ENCODE results near the gene ACTL9.

Gene ACTL9

DNA sequence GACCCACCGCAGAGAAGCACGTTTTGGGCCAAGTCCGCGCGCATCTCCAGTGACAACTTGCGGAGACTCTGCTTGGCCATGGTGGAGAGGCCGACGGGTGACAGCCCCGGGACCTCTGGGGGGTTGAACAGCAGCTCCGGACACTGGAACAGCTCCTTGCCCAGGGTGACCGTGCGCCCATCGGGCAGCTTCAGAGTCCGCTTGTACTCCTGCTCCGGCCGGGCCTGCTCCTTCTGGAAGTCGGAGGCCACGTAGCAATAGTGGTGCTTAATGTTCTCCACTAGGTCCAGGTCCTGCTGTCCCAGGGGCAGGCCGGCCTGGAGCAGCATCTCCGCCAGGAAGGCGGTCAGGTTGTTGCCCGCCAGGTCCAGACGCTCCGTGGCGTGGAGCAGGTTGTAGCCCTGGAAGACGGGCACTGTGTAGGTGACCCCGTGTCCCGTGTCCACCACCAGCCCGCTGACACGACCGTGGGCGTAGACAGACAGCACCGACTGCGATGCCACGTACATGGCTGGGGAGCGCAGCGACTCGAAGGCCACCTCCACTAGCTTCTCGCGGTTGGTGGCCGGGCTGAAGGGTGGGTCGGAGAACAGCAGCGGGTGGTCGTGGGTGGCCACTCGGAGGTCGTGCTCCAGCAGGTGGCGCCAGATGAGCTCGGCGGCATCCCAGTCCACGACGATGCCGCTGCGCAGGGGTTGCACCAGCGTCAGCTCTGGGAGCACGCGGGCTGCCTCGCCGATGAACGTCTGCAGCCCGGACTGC, 743 bp downstream of the ACTL9 start:
- TF ChIP-seq, protein P1, sequence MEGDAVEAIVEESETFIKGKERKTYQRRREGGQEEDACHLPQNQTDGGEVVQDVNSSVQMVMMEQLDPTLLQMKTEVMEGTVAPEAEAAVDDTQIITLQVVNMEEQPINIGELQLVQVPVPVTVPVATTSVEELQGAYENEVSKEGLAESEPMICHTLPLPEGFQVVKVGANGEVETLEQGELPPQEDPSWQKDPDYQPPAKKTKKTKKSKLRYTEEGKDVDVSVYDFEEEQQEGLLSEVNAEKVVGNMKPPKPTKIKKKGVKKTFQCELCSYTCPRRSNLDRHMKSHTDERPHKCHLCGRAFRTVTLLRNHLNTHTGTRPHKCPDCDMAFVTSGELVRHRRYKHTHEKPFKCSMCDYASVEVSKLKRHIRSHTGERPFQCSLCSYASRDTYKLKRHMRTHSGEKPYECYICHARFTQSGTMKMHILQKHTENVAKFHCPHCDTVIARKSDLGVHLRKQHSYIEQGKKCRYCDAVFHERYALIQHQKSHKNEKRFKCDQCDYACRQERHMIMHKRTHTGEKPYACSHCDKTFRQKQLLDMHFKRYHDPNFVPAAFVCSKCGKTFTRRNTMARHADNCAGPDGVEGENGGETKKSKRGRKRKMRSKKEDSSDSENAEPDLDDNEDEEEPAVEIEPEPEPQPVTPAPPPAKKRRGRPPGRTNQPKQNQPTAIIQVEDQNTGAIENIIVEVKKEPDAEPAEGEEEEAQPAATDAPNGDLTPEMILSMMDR (IDR thresholded peaks at IDR 0.05; ENCODE audit: extremely low read depth, insufficient read depth, missing control alignments), result peak; percentile 8
- in situ Hi-C loops (cut with MboI; ENCODE audit: low pct_unique_long_range_greater_than_20kb, low sequenced_read_pairs, unreplicated experiment), result no loop called here
- no peak for DNase-seq (ENCODE audit: low spot score)

DNA sequence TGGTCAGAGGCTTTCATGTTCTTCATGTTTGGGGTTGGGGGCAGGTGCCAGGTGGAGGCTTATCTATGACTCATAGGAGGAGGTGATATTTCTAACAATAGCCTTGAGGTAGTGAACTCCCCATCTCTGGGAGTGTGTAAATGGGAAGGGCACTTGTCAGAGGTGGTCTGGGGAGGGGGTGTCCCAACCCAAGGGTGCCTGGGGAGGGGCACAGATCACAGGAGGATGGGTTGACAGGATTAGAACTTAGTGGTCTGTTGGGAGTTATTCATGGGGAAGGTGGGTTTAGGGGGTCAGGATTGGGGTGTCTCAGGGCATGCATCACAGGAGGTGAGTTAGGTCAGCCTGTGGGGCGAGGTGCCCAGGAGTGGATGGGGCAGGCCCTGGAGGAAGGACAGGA, 1.6 kb downstream of the ACTL9 start:
- TF ChIP-seq, protein P1 (IDR thresholded peaks at IDR 0.05; ENCODE audit: extremely low read depth, insufficient read depth, missing control alignments), result no peak
- in situ Hi-C loops (cut with MboI; ENCODE audit: low pct_unique_long_range_greater_than_20kb, low sequenced_read_pairs, unreplicated experiment), result no loop called here
- DNase-seq (ENCODE audit: low spot score), result no peak

DNA sequence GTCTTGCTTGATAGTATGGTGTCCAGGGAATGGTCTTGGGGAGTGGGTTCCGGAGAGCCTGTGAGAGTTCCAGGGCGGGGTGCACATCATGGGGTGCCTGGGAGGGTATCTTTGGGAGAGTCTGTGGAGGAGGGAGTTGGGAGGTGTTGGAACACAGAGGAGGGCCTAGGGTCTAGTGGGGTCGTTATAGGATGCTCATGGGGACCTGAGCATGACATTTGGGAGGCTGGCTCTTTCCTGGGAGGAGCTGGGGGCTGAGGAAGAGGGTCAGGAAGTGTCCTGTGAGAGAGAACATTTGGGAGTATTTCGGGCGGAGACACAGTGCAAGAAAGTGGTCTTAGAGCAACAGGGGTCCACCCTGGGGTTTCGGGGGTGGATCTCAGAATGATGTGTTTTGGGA, 2.7 kb downstream of the ACTL9 start:
- DNase-seq (ENCODE audit: low spot score), result no peak
- TF ChIP-seq, protein P1 (IDR thresholded peaks at IDR 0.05; ENCODE audit: extremely low read depth, insufficient read depth, missing control alignments), result no peak
- in situ Hi-C loops (cut with MboI; ENCODE audit: low pct_unique_long_range_greater_than_20kb, low sequenced_read_pairs, unreplicated experiment), result no loop called here

DNA sequence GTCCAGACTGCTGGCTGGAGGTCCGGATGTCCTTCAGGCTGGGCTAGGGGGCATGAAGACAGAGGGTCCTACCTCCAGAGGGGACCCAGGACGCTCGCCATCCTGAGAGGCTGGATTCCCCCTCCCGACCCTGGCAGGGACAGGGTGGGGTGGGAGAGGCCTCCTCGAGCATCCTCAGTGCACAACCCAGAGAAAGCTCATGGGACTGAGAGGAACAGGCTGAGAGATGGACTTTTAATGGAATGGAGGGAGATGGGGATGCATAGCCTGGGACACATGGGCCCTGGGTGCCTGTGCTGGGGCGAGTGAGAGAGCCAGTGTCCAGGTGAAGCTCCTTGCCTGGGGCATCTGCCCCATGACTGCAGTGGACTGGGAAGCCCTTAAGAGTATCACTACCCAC, 3.1 kb downstream of the ACTL9 start:
- TF ChIP-seq, protein P1 (IDR thresholded peaks at IDR 0.05; ENCODE audit: extremely low read depth, insufficient read depth, missing control alignments), result no peak
- in situ Hi-C loops (cut with MboI; ENCODE audit: low pct_unique_long_range_greater_than_20kb, low sequenced_read_pairs, unreplicated experiment), result no loop called here
- DNase-seq (ENCODE audit: low spot score), result no peak

DNA sequence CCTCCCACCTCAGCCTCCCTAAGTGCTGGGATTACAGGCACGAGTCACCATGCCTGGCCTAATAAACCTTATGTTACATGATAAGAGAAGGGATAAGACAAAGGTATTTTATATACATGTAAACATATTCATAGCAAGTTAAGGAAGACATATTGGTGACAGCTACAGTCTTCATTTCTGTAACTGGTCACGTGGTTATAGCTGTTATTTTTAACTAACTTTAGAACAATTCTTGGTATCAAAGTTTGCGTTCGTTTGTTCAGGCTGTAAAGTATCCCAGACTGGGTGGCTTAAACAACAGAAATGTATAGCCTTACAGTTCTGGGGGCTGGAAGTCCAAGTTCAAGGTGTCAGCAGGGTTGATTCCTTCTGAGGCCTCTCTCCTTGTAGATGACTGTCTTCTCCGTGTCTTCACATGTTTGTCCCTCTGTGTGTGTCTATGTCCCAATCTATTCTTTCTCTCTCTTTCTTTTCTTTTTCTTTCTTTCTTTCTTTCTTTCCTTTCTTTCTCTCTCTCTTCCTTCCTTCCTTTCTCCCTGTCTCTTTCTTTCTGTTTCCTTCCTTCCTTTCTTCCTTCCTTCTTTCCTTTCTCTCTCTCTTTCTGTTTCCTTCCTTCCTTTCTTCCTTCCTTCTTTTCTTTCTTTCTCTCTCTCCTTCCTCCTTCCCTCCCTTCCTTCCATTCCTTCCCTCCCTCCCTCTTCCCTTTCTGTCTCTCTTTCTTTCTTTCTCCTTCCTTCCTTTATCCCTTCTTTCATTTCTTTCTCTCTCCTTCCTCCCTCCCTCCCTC, 7.6 kb downstream of the ACTL9 start:
- in situ Hi-C loops (cut with MboI; ENCODE audit: low pct_unique_long_range_greater_than_20kb, low sequenced_read_pairs, unreplicated experiment), result no loop called here
- TF ChIP-seq, protein P1 (IDR thresholded peaks at IDR 0.05; ENCODE audit: extremely low read depth, insufficient read depth, missing control alignments), result no peak
- no peak for DNase-seq (ENCODE audit: low spot score)

DNA sequence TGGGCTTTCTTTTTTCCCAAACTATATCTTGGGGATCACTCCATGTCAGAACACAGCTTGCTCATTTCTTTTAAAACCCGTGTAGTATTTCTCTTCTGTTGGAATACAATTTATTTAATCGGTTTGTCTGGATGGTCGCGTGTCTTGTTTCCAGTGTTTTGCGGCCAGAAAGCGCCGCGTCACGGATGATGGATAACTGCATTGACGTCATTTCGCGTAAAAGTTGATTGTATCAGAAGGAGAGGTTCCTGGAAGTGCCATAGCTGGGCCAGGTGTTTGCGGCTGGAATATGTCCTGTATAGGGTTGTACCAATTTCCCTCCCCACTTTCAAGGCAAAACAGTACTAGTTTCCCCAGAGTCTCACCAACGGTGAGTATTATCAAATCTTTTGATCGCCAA, 9.7 kb downstream of the ACTL9 start:
- no peak for DNase-seq (ENCODE audit: low spot score)
- TF ChIP-seq, protein P1 (IDR thresholded peaks at IDR 0.05; ENCODE audit: extremely low read depth, insufficient read depth, missing control alignments), result no peak
- in situ Hi-C loops (cut with MboI; ENCODE audit: low pct_unique_long_range_greater_than_20kb, low sequenced_read_pairs, unreplicated experiment), result no loop called here

Measured in GM13977 (cell line).